Measurements from ENCODE around the gene RCOR3.

The RCOR3 gene

DNA sequence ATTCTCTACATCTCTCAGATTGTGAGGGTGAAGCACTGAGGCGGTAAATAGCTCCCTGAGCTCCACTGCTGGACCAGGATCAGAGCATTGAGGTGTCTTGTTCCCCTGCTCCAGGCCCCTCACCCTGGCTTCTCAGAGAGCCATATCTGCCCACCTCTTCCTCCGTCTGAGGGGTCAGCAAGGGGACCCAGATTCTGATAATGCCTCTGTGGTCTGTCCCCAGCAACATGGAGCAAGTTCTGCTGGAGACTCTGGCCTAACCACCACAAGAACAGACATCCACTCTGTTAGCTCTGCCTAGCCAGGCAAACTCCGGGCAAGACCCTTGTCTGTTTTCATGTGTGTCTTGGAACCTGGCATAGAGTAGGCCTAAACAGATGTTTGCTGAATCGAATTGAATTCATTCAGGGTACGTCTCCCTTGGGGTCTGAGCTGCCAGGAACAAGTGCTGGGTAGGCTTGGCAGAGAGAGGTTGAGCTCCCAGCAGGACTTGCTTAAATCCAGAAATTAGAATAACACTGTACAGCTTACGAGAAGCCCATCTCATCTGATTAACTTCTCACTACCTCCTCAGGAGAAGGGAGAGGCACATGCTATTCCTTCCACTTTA lies 69.8 kb downstream of the RCOR3 start:
- Histone ChIP-seq H3K4me1 (ENCODE audit: low read length) (peaks cover 46% of the 10 kb centered on the region), H3K9ac (ENCODE audit: low read length) (no peak overlapping the region), H3K9me3 (replicated peaks; ENCODE audit: insufficient read depth, low read length) (no peaks in the 10 kb centered on the region), H3K27ac (ENCODE audit: low read length) (no peak overlapping the region), H4K20me1 (ENCODE audit: insufficient read depth, low read length) (no peaks in the 10 kb centered on the region; the same call in 1 of the 2 replicates), H3K4me2 (ENCODE audit: low read depth, low read length) (no peak overlapping the region), H3K9me2 (replicated peaks; ENCODE audit: insufficient read depth, low read length) (no peaks in the 10 kb centered on the region), H3K36me3 (replicated peaks; ENCODE audit: insufficient read depth, low read length) (no peaks in the 10 kb centered on the region), H3K79me2 (ENCODE audit: low read length) (peaks cover 55% of the 10 kb centered on the region), H2AFZ (ENCODE audit: low read length) (no peak overlapping the region), H3F3A (ENCODE audit: insufficient read depth, low read length) (peaks cover 30% of the 10 kb centered on the region), H3K4me3 (ENCODE audit: low read length) (no peak overlapping the region), H3K27me3 (replicated peaks; ENCODE audit: insufficient read depth, low read length) (no peaks in the 10 kb centered on the region)
- DNase-seq, result no peak
- TF ChIP-seq CTCF (IDR thresholded peaks at IDR 0.05; ENCODE audit: low read length), result no peak
- TF ChIP-seq EZH2 (optimal IDR thresholded peaks at IDR 0.05; ENCODE audit: low read depth, low read length), result no peak
- no peak for TF ChIP-seq EZH2phosphoT487 (IDR thresholded peaks at IDR 0.05; ENCODE audit: low read length)

DNA sequence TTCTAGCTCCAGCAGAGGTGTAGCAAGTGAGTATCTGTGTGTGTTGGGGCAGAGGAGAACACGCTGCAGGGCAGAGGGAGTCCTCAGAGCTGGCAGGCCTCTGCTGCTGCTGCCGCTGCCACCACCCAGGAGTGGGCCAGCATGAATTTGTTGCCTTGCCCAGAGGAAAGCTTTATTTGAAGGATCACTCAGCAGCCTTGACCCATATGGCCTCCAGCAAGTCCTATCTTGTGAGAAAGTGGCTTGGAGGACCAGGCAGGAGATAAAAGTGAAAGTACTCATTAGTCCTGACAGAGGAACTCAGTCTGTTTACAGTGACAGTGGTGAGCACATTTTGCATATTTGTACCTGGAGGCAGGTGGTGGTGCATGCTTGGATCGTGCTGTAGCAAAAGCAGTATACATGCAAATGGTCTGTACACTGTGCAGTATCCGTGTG lies 70.6 kb downstream of the RCOR3 start:
- Histone ChIP-seq H4K20me1 (ENCODE audit: insufficient read depth, low read length) (no peaks in the 10 kb centered on the region; the same call in 1 of the 2 replicates), H3K9me2 (replicated peaks; ENCODE audit: insufficient read depth, low read length) (no peaks in the 10 kb centered on the region), H3K27me3 (replicated peaks; ENCODE audit: insufficient read depth, low read length) (no peaks in the 10 kb centered on the region), H3K36me3 (replicated peaks; ENCODE audit: insufficient read depth, low read length) (no peaks in the 10 kb centered on the region), H3K79me2 (ENCODE audit: low read length) (peaks cover 57% of the 10 kb centered on the region), H3K4me1 (ENCODE audit: low read length) (peaks cover 51% of the 10 kb centered on the region), H3F3A (ENCODE audit: insufficient read depth, low read length) (peaks cover 31% of the 10 kb centered on the region), H3K9ac (ENCODE audit: low read length) (no peak overlapping the region), H3K4me3 (ENCODE audit: low read length) (no peak overlapping the region), H3K9me3 (replicated peaks; ENCODE audit: insufficient read depth, low read length) (no peaks in the 10 kb centered on the region), H3K4me2 (ENCODE audit: low read depth, low read length) (peak overlapping the region; percentile 16; the same call in 1 of the 2 replicates), H2AFZ (ENCODE audit: low read length) (no peak overlapping the region), H3K27ac (ENCODE audit: low read length) (no peak overlapping the region)
- peak; percentile 84 for DNase-seq
- TF ChIP-seq EZH2phosphoT487 (IDR thresholded peaks at IDR 0.05; ENCODE audit: low read length), result no peak
- TF ChIP-seq CTCF (IDR thresholded peaks at IDR 0.05; ENCODE audit: low read length), result no peak
- TF ChIP-seq EZH2 (optimal IDR thresholded peaks at IDR 0.05; ENCODE audit: low read depth, low read length), result no peak

- Histone ChIP-seq H3K79me2 (ENCODE audit: low read length) (peaks cover 57% of the 10 kb centered on the region), H3K9me2 (replicated peaks; ENCODE audit: insufficient read depth, low read length) (no peaks in the 10 kb centered on the region), H3K4me3 (ENCODE audit: low read length) (no peak overlapping the region), H3K27ac (ENCODE audit: low read length) (no peak overlapping the region), H3F3A (ENCODE audit: insufficient read depth, low read length) (peaks cover 36% of the 10 kb centered on the region), H3K4me1 (ENCODE audit: low read length) (peaks cover 58% of the 10 kb centered on the region), H3K27me3 (replicated peaks; ENCODE audit: insufficient read depth, low read length) (no peaks in the 10 kb centered on the region), H3K36me3 (replicated peaks; ENCODE audit: insufficient read depth, low read length) (no peaks in the 10 kb centered on the region), H3K9ac (ENCODE audit: low read length) (no peak overlapping the region), H2AFZ (ENCODE audit: low read length) (no peak overlapping the region), H4K20me1 (ENCODE audit: insufficient read depth, low read length) (no peaks in the 10 kb centered on the region; the same call in 1 of the 2 replicates), H3K9me3 (replicated peaks; ENCODE audit: insufficient read depth, low read length) (no peaks in the 10 kb centered on the region), H3K4me2 (ENCODE audit: low read depth, low read length) (peak overlapping the region; percentile 16; the same call in 1 of the 2 replicates)
- DNase-seq, result no peak
- TF ChIP-seq EZH2 (optimal IDR thresholded peaks at IDR 0.05; ENCODE audit: low read depth, low read length) (no peak), EZH2phosphoT487 (IDR thresholded peaks at IDR 0.05; ENCODE audit: low read length) (no peak), CTCF (IDR thresholded peaks at IDR 0.05; ENCODE audit: low read length) (no peak)
These were observed 71.2 kb downstream of the RCOR3 start for GRCh38 chr1:211330282-211330936.

Measured in MM.1S (cell line).